ENCODE measurements around the gene ITGB5.

The ITGB5 gene

DNA sequence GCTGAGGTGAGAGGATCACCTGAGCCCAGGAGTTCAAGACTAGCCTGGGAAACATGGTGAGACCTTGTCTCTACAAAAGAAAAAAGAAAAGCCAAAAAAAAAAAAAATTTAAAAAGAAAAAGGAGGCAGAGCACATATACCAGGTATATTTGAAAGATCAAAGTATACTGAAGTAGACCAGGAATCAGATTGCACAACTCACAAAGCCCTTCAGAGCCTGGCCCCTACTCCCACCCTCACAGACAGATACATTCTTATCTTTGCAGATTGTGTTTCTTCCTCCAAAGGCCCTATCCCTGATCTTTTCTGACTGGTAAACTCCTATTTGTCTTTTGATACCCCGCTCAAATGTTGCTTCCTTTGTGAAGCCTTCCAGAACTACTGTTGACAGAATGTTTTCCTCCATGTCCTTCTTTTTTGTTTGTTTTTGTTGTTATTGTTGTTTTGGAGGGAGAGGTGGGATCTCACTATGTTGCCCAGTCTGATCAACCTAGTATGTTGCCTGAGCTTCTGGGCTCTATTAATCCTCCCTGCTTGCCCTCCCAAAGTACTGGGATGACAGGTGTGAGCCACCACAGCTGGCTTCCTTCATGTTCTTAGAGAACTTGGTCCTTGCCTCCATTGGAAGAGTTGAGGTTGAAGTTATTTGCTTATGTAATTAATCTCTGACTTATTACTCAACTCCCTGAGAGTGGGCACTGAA lies 9.8 kb upstream of the ITGB5 start:
- in situ Hi-C loops (cut with MboI; ENCODE audit: low pct_unique_long_range_greater_than_20kb, low sequenced_read_pairs, unreplicated experiment), result no loop called here
- TF ChIP-seq, protein P1, sequence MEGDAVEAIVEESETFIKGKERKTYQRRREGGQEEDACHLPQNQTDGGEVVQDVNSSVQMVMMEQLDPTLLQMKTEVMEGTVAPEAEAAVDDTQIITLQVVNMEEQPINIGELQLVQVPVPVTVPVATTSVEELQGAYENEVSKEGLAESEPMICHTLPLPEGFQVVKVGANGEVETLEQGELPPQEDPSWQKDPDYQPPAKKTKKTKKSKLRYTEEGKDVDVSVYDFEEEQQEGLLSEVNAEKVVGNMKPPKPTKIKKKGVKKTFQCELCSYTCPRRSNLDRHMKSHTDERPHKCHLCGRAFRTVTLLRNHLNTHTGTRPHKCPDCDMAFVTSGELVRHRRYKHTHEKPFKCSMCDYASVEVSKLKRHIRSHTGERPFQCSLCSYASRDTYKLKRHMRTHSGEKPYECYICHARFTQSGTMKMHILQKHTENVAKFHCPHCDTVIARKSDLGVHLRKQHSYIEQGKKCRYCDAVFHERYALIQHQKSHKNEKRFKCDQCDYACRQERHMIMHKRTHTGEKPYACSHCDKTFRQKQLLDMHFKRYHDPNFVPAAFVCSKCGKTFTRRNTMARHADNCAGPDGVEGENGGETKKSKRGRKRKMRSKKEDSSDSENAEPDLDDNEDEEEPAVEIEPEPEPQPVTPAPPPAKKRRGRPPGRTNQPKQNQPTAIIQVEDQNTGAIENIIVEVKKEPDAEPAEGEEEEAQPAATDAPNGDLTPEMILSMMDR (IDR thresholded peaks at IDR 0.05; ENCODE audit: extremely low read depth, insufficient read depth, missing control alignments), result no peak
- no peak for DNase-seq (ENCODE audit: low spot score)

DNA sequence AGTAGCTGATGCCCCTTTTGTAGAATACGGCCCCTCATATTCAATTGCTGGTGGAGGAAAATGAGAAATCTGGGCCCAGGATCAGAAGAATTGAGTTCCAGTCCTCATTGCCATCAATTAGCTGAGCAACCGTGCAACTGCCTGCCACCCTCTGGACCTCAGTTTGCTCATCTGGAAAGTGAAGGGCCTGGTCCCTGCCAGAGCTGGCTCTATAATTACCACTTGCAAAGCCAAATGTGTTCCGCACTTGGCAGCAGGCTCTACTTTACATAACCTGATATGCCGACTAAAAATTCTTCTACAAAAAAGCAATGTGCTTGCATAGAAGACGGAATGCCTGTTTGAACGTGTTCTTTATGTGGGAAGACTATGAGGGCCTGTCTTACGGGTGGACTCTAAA lies 8.6 kb upstream of the ITGB5 start:
- TF ChIP-seq, protein P1 (IDR thresholded peaks at IDR 0.05; ENCODE audit: extremely low read depth, insufficient read depth, missing control alignments), result no peak
- in situ Hi-C loops (cut with MboI; ENCODE audit: low pct_unique_long_range_greater_than_20kb, low sequenced_read_pairs, unreplicated experiment), result no loop called here
- no peak for DNase-seq (ENCODE audit: low spot score)

DNA sequence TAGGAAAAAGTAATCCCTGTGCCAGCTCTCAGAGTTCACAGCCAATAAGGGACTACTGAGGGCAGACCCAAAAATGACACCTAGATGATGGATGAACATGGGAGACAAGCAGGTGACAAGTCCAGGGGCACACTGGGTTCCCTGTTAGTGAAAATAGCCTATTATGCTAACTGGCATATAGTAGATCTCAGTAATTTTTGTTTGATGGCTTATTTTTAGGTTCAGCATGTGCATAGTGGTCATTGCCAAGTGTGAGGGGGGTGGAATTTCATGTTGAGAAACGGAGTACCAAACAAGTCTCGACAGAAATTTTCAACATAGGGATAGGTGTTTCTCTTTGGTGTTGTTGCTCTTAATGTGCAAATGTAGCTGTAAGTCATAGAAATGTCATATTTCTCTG lies 6.4 kb upstream of the ITGB5 start:
- in situ Hi-C loops (cut with MboI; ENCODE audit: low pct_unique_long_range_greater_than_20kb, low sequenced_read_pairs, unreplicated experiment), result no loop called here
- TF ChIP-seq, protein P1 (IDR thresholded peaks at IDR 0.05; ENCODE audit: extremely low read depth, insufficient read depth, missing control alignments), result no peak
- no peak for DNase-seq (ENCODE audit: low spot score)

DNA sequence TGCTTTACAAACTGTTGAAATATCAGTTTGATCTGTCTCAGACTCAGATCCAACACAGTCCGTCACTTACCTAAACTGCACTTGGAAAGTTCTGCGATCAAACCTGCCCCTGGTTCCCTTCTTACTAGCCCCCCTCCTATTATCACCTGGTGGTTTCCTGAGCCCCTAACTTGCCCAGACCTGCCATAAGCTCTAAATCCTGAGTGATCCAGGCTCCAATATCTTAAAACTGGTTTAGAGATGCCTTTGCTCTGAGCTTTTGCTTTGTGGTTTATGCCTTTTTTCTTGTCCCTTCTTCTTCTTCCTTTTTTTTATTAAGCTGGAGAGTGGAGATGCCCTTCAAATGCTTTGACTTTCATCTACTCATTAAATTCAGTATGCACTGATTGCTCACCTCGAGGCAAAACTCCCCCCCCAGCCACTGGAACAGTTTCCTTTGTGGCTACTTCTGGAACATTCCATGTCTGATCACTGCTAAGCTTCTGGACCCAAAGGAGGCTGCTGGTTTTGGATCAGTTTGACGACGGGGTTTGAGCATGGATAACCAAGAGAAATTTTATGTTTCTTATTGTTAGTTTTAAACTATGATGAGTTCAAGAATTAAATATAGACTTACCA lies 3.5 kb upstream of the ITGB5 start:
- TF ChIP-seq, protein P1 (IDR thresholded peaks at IDR 0.05; ENCODE audit: extremely low read depth, insufficient read depth, missing control alignments), result no peak
- no peak for DNase-seq (ENCODE audit: low spot score)
- in situ Hi-C loops (cut with MboI; ENCODE audit: low pct_unique_long_range_greater_than_20kb, low sequenced_read_pairs, unreplicated experiment), result no loop called here

GRCh38 chr3:124888482-124889441 lies 1.6 kb upstream of the ITGB5 start:
- TF ChIP-seq, protein P1 (IDR thresholded peaks at IDR 0.05; ENCODE audit: extremely low read depth, insufficient read depth, missing control alignments), result no peak
- no peak for DNase-seq (ENCODE audit: low spot score)
- in situ Hi-C loops (cut with MboI; ENCODE audit: low pct_unique_long_range_greater_than_20kb, low sequenced_read_pairs, unreplicated experiment), result no loop called here

GRCh38 chr3:124887932-124888298 lies 750 bp upstream of the ITGB5 start:
- in situ Hi-C loops (cut with MboI; ENCODE audit: low pct_unique_long_range_greater_than_20kb, low sequenced_read_pairs, unreplicated experiment), result no loop called here
- TF ChIP-seq, protein P1 (IDR thresholded peaks at IDR 0.05; ENCODE audit: extremely low read depth, insufficient read depth, missing control alignments), result no peak
- no peak for DNase-seq (ENCODE audit: low spot score)
